ENCODE results near the gene TBCC.

TBCC gene

GRCh38 chr6:42771741-42772100 is 25.8 kb upstream of the TBCC start:
- TF ChIP-seq, protein P1, sequence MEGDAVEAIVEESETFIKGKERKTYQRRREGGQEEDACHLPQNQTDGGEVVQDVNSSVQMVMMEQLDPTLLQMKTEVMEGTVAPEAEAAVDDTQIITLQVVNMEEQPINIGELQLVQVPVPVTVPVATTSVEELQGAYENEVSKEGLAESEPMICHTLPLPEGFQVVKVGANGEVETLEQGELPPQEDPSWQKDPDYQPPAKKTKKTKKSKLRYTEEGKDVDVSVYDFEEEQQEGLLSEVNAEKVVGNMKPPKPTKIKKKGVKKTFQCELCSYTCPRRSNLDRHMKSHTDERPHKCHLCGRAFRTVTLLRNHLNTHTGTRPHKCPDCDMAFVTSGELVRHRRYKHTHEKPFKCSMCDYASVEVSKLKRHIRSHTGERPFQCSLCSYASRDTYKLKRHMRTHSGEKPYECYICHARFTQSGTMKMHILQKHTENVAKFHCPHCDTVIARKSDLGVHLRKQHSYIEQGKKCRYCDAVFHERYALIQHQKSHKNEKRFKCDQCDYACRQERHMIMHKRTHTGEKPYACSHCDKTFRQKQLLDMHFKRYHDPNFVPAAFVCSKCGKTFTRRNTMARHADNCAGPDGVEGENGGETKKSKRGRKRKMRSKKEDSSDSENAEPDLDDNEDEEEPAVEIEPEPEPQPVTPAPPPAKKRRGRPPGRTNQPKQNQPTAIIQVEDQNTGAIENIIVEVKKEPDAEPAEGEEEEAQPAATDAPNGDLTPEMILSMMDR (conservative IDR thresholded peaks at IDR 0.05; ENCODE audit: control insufficient read depth, insufficient read depth, low read depth, low read length): no peak
- DNase-seq (ENCODE audit: low read depth): no peak
- H3K4me3 ChIP-seq (ENCODE audit: control insufficient read depth, low read depth, low read length): no peak overlapping the region

GRCh38 chr6:42769836-42770235 is 23.9 kb upstream of the TBCC start:
- H3K4me3 ChIP-seq (ENCODE audit: control insufficient read depth, low read depth, low read length): no peak overlapping the region
- TF ChIP-seq, protein P1 (conservative IDR thresholded peaks at IDR 0.05; ENCODE audit: control insufficient read depth, insufficient read depth, low read depth, low read length): no peak
- no peak for DNase-seq (ENCODE audit: low read depth)

DNA sequence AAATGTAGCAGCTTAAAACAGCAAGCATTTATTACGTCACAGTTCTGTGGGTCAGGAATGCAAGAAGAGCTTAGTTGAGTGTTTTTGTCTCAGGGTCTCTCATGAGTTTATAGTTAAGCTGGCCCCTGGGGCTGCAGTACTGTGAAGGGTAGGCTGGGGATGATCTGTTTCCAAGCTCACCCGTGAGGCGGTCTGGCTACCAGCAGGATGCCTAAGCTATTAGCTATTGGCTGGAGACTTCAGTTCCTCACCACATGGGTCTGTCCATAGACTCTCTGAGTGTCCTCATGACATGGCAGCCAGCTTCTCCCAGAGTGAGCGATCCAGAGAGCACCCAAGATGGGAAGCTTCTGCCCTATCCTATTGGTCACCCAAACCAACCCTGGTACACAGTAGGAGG is 23.1 kb upstream of the TBCC start:
- TF ChIP-seq, protein P1 (conservative IDR thresholded peaks at IDR 0.05; ENCODE audit: control insufficient read depth, insufficient read depth, low read depth, low read length): no peak
- no peak for DNase-seq (ENCODE audit: low read depth)
- H3K4me3 ChIP-seq (ENCODE audit: control insufficient read depth, low read depth, low read length): no peak overlapping the region

GRCh38 chr6:42766163-42766670 is 20.3 kb upstream of the TBCC start:
- peak; percentile 51 for DNase-seq (ENCODE audit: low read depth)
- no peak overlapping the region for H3K4me3 ChIP-seq (ENCODE audit: control insufficient read depth, low read depth, low read length)
- TF ChIP-seq, protein P1 (conservative IDR thresholded peaks at IDR 0.05; ENCODE audit: control insufficient read depth, insufficient read depth, low read depth, low read length): no peak

- no peak for DNase-seq (ENCODE audit: low read depth)
- TF ChIP-seq, protein P1 (conservative IDR thresholded peaks at IDR 0.05; ENCODE audit: control insufficient read depth, insufficient read depth, low read depth, low read length): no peak
- H3K4me3 ChIP-seq (ENCODE audit: control insufficient read depth, low read depth, low read length): no peak overlapping the region
These were observed 19.2 kb upstream of the TBCC start for GRCh38 chr6:42764911-42765648.

- DNase-seq (ENCODE audit: low read depth): no peak
- no peak overlapping the region for H3K4me3 ChIP-seq (ENCODE audit: control insufficient read depth, low read depth, low read length)
- TF ChIP-seq, protein P1 (conservative IDR thresholded peaks at IDR 0.05; ENCODE audit: control insufficient read depth, insufficient read depth, low read depth, low read length): no peak
These were observed 17.0 kb upstream of the TBCC start for GRCh38 chr6:42762950-42763349.

Data from fibroblast of mammary gland (primary cell).